Measurements from ENCODE around the gene GRM8.

Gene GRM8

GRCh38 chr7:127021019-127021738 lies 231.6 kb downstream of the GRM8 start:
- H3K27me3 ChIP-seq (ENCODE audit: control insufficient read depth in 1 of 2, insufficient read depth in 1 of 2, low read length in 2 of 2): no peaks in the 10 kb centered on the region
- H3K9ac ChIP-seq (ENCODE audit: low read length): no peak overlapping the region
- H2BK12ac ChIP-seq (ENCODE audit: low read length in 2 of 2): no peak overlapping the region
- H3K4me1 ChIP-seq (ENCODE audit: control insufficient read depth, insufficient read depth, low read depth, low read length): no peaks in the 10 kb centered on the region
- H2BK15ac ChIP-seq (ENCODE audit: low read depth, poor library complexity, severe bottlenecking): no peak overlapping the region
- H2BK120ac ChIP-seq (ENCODE audit: low read depth, low read length): no peak overlapping the region
- no peak overlapping the region for H2BK5ac ChIP-seq (ENCODE audit: low read depth, low read length, poor library complexity, severe bottlenecking)
- no peaks in the 10 kb centered on the region for H3K36me3 ChIP-seq (ENCODE audit: control insufficient read depth in 1 of 2, insufficient read depth in 2 of 2, low read depth in 1 of 2, low read length in 2 of 2)
- no peak overlapping the region for H3K4ac ChIP-seq (ENCODE audit: low read depth in 1 of 2, low read length in 2 of 2)
- H2AK5ac ChIP-seq (ENCODE audit: low read length, severe bottlenecking): no peak overlapping the region
- no peak overlapping the region for H3K23ac ChIP-seq (ENCODE audit: low read length in 2 of 2)
- H3K4me2 ChIP-seq (ENCODE audit: low read length, poor library complexity, severe bottlenecking): no peak overlapping the region
- no peak overlapping the region for H4K8ac ChIP-seq (ENCODE audit: low read length)
- H3K27ac ChIP-seq (ENCODE audit: low read length, poor library complexity, severe bottlenecking): no peak overlapping the region
- no peak overlapping the region for H3K18ac ChIP-seq (ENCODE audit: low read depth in 1 of 2, low read length in 2 of 2)
- H3K9me3 ChIP-seq (ENCODE audit: control insufficient read depth, low read length): no peaks in the 10 kb centered on the region
- H3K79me1 ChIP-seq (replicated peaks; ENCODE audit: low read length, poor library complexity, severe bottlenecking): no peaks in the 10 kb centered on the region
- no peak overlapping the region for H2AFZ ChIP-seq (ENCODE audit: low read depth, low read length)
- no peak overlapping the region for H3K14ac ChIP-seq (ENCODE audit: low read length in 2 of 2)
- no peak overlapping the region for H4K91ac ChIP-seq (ENCODE audit: low read length)
- DNase-seq: no peak
- no peak overlapping the region for H3K4me3 ChIP-seq (ENCODE audit: insufficient read depth in 1 of 2, low read depth in 1 of 2, low read length in 2 of 2)

- no peak overlapping the region for H3K27ac ChIP-seq (ENCODE audit: low read length, poor library complexity, severe bottlenecking)
- no peaks in the 10 kb centered on the region for H3K27me3 ChIP-seq (ENCODE audit: control insufficient read depth in 1 of 2, insufficient read depth in 1 of 2, low read length in 2 of 2)
- no peak overlapping the region for H3K4ac ChIP-seq (ENCODE audit: low read depth in 1 of 2, low read length in 2 of 2)
- no peak overlapping the region for H2AK5ac ChIP-seq (ENCODE audit: low read length, severe bottlenecking)
- no peak for DNase-seq
- H4K91ac ChIP-seq (ENCODE audit: low read length): no peak overlapping the region
- H3K14ac ChIP-seq (ENCODE audit: low read length in 2 of 2): no peak overlapping the region
- no peak overlapping the region for H2BK120ac ChIP-seq (ENCODE audit: low read depth, low read length)
- no peak overlapping the region for H3K18ac ChIP-seq (ENCODE audit: low read depth in 1 of 2, low read length in 2 of 2)
- no peak overlapping the region for H3K4me3 ChIP-seq (ENCODE audit: insufficient read depth in 1 of 2, low read depth in 1 of 2, low read length in 2 of 2)
- no peak overlapping the region for H2BK5ac ChIP-seq (ENCODE audit: low read depth, low read length, poor library complexity, severe bottlenecking)
- no peaks in the 10 kb centered on the region for H3K4me1 ChIP-seq (ENCODE audit: control insufficient read depth, insufficient read depth, low read depth, low read length)
- no peak overlapping the region for H3K4me2 ChIP-seq (ENCODE audit: low read length, poor library complexity, severe bottlenecking)
- WGBS: 100% methylated on average over 1 of the region's 2 CpGs
- H2AFZ ChIP-seq (ENCODE audit: low read depth, low read length): no peak overlapping the region
- H3K79me1 ChIP-seq (replicated peaks; ENCODE audit: low read length, poor library complexity, severe bottlenecking): no peaks in the 10 kb centered on the region
- no peaks in the 10 kb centered on the region for H3K36me3 ChIP-seq (ENCODE audit: control insufficient read depth in 1 of 2, insufficient read depth in 2 of 2, low read depth in 1 of 2, low read length in 2 of 2)
- H3K9me3 ChIP-seq (ENCODE audit: control insufficient read depth, low read length): no peaks in the 10 kb centered on the region
- H4K8ac ChIP-seq (ENCODE audit: low read length): no peak overlapping the region
- no peak overlapping the region for H3K9ac ChIP-seq (ENCODE audit: low read length)
- H3K23ac ChIP-seq (ENCODE audit: low read length in 2 of 2): no peak overlapping the region
- H2BK15ac ChIP-seq (ENCODE audit: low read depth, poor library complexity, severe bottlenecking): no peak overlapping the region
- H2BK12ac ChIP-seq (ENCODE audit: low read length in 2 of 2): no peak overlapping the region
These were observed 233.9 kb downstream of the GRM8 start for GRCh38 chr7:127018889-127019288.

GRCh38 chr7:127017196-127017595 lies 235.5 kb downstream of the GRM8 start:
- H3K14ac ChIP-seq (ENCODE audit: low read length in 2 of 2): no peak overlapping the region
- H3K27me3 ChIP-seq (ENCODE audit: control insufficient read depth in 1 of 2, insufficient read depth in 1 of 2, low read length in 2 of 2): no peaks in the 10 kb centered on the region
- H2BK120ac ChIP-seq (ENCODE audit: low read depth, low read length): no peak overlapping the region
- H2BK12ac ChIP-seq (ENCODE audit: low read length in 2 of 2): no peak overlapping the region
- H3K23ac ChIP-seq (ENCODE audit: low read length in 2 of 2): no peak overlapping the region
- no peak overlapping the region for H4K91ac ChIP-seq (ENCODE audit: low read length)
- no peak overlapping the region for H2AK5ac ChIP-seq (ENCODE audit: low read length, severe bottlenecking)
- no peak overlapping the region for H2AFZ ChIP-seq (ENCODE audit: low read depth, low read length)
- H3K4me3 ChIP-seq (ENCODE audit: insufficient read depth in 1 of 2, low read depth in 1 of 2, low read length in 2 of 2): no peak overlapping the region
- no peaks in the 10 kb centered on the region for H3K4me1 ChIP-seq (ENCODE audit: control insufficient read depth, insufficient read depth, low read depth, low read length)
- no CpG with 5 or more reads among the region's 2 CpGs for WGBS
- H3K27ac ChIP-seq (ENCODE audit: low read length, poor library complexity, severe bottlenecking): no peak overlapping the region
- no peak overlapping the region for H3K4me2 ChIP-seq (ENCODE audit: low read length, poor library complexity, severe bottlenecking)
- H2BK15ac ChIP-seq (ENCODE audit: low read depth, poor library complexity, severe bottlenecking): no peak overlapping the region
- H2BK5ac ChIP-seq (ENCODE audit: low read depth, low read length, poor library complexity, severe bottlenecking): no peak overlapping the region
- no peaks in the 10 kb centered on the region for H3K9me3 ChIP-seq (ENCODE audit: control insufficient read depth, low read length)
- DNase-seq: no peak
- no peaks in the 10 kb centered on the region for H3K36me3 ChIP-seq (ENCODE audit: control insufficient read depth in 1 of 2, insufficient read depth in 2 of 2, low read depth in 1 of 2, low read length in 2 of 2)
- no peak overlapping the region for H3K18ac ChIP-seq (ENCODE audit: low read depth in 1 of 2, low read length in 2 of 2)
- no peak overlapping the region for H3K4ac ChIP-seq (ENCODE audit: low read depth in 1 of 2, low read length in 2 of 2)
- H4K8ac ChIP-seq (ENCODE audit: low read length): no peak overlapping the region
- no peak overlapping the region for H3K9ac ChIP-seq (ENCODE audit: low read length)
- no peaks in the 10 kb centered on the region for H3K79me1 ChIP-seq (replicated peaks; ENCODE audit: low read length, poor library complexity, severe bottlenecking)

DNA sequence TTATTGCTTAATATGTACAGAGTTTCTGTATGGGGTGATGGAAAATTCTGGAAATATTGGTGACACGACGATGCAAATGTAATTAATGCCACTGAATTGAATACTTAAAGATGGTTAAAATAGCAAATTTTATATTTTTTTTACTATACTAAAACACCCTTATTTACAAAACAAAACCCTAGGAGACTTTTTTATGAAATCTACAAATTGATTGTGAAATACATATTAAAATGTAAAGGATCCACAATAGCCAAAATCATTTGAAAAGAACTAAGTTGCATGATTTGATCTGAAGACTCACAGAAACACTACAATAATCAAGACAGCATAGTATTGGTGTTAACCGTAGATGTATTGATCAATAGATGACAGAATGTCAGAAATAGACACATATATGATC lies 252.0 kb downstream of the GRM8 start:
- Histone ChIP-seq H3K23ac (ENCODE audit: low read length in 2 of 2) (no peak overlapping the region), H3K14ac (ENCODE audit: low read length in 2 of 2) (no peak overlapping the region), H2AFZ (ENCODE audit: low read depth, low read length) (no peak overlapping the region), H2BK5ac (ENCODE audit: low read depth, low read length, poor library complexity, severe bottlenecking) (no peak overlapping the region), H3K36me3 (ENCODE audit: control insufficient read depth in 1 of 2, insufficient read depth in 2 of 2, low read depth in 1 of 2, low read length in 2 of 2) (no peaks in the 10 kb centered on the region), H2BK12ac (ENCODE audit: low read length in 2 of 2) (no peak overlapping the region), H3K79me1 (replicated peaks; ENCODE audit: low read length, poor library complexity, severe bottlenecking) (no peaks in the 10 kb centered on the region), H4K91ac (ENCODE audit: low read length) (no peak overlapping the region), H3K9me3 (ENCODE audit: control insufficient read depth, low read length) (no peaks in the 10 kb centered on the region), H3K18ac (ENCODE audit: low read depth in 1 of 2, low read length in 2 of 2) (no peak overlapping the region), H3K9ac (ENCODE audit: low read length) (no peak overlapping the region), H3K4ac (ENCODE audit: low read depth in 1 of 2, low read length in 2 of 2) (no peak overlapping the region), H2BK120ac (ENCODE audit: low read depth, low read length) (no peak overlapping the region), H3K27me3 (ENCODE audit: control insufficient read depth in 1 of 2, insufficient read depth in 1 of 2, low read length in 2 of 2) (no peaks in the 10 kb centered on the region), H2BK15ac (ENCODE audit: low read depth, poor library complexity, severe bottlenecking) (no peak overlapping the region), H3K4me3 (ENCODE audit: insufficient read depth in 1 of 2, low read depth in 1 of 2, low read length in 2 of 2) (no peak overlapping the region), H3K27ac (ENCODE audit: low read length, poor library complexity, severe bottlenecking) (no peak overlapping the region), H3K4me1 (ENCODE audit: control insufficient read depth, insufficient read depth, low read depth, low read length) (no peaks in the 10 kb centered on the region), H4K8ac (ENCODE audit: low read length) (no peak overlapping the region), H3K4me2 (ENCODE audit: low read length, poor library complexity, severe bottlenecking) (no peak overlapping the region), H2AK5ac (ENCODE audit: low read length, severe bottlenecking) (no peak overlapping the region)
- no peak for DNase-seq
- WGBS: no CpG with 5 or more reads among the region's 3 CpGs

All from mesenchymal stem cell (in vitro differentiated cells and primary cell).